ENCODE results near the gene FBXW7. TPM values are rescaled to one million over a fixed set of nuclear protein-coding genes. Genes with fewer than 3 reads are reported as not detected.

Gene FBXW7
- total RNA-seq, 2 donors from 2014 or later = 29.3 to 29.5 TPM

GRCh38 chr4:152369203-152369901 lies 166.5 kb downstream of the FBXW7 start:
- intact Hi-C loops (cut with DNase I) = no loop called here
- H3K4me3 ChIP-seq = no peak overlapping the region
- H3K9ac ChIP-seq (ENCODE audit: low read depth in 2 of 2, low read length in 2 of 2) = no peak overlapping the region
- no peaks in the 10 kb centered on the region for H3K36me3 ChIP-seq
- no peaks in the 10 kb centered on the region for H3K9me3 ChIP-seq
- TF ChIP-seq CTCF (IDR thresholded peaks at IDR 0.05) = no peak
- no peak overlapping the region for H3K27ac ChIP-seq
- no peaks in the 10 kb centered on the region for H3K27me3 ChIP-seq
- DNase-seq = no peak
- H3K4me1 ChIP-seq = no peaks in the 10 kb centered on the region

GRCh38 chr4:152368001-152368400 lies 167.9 kb downstream of the FBXW7 start:
- Histone ChIP-seq H3K4me1 (no peaks in the 10 kb centered on the region), H3K27ac (no peak overlapping the region), H3K4me3 (no peak overlapping the region), H3K27me3 (no peaks in the 10 kb centered on the region), H3K9ac (ENCODE audit: low read depth in 2 of 2, low read length in 2 of 2) (no peak overlapping the region), H3K9me3 (no peaks in the 10 kb centered on the region), H3K36me3 (no peaks in the 10 kb centered on the region)
- no peak for TF ChIP-seq CTCF (IDR thresholded peaks at IDR 0.05)
- DNase-seq = no peak
- intact Hi-C loops (cut with DNase I) = no loop called here

GRCh38 chr4:152364883-152365282 lies 171.0 kb downstream of the FBXW7 start:
- Histone ChIP-seq H3K36me3 (no peaks in the 10 kb centered on the region), H3K9ac (ENCODE audit: low read depth in 2 of 2, low read length in 2 of 2) (no peak overlapping the region), H3K27me3 (no peaks in the 10 kb centered on the region), H3K27ac (no peak overlapping the region), H3K4me3 (no peak overlapping the region), H3K9me3 (no peaks in the 10 kb centered on the region), H3K4me1 (no peaks in the 10 kb centered on the region)
- no peak for TF ChIP-seq CTCF (IDR thresholded peaks at IDR 0.05)
- DNase-seq = no peak
- intact Hi-C loops (cut with DNase I) = no loop called here

GRCh38 chr4:152364383-152364782 lies 171.5 kb downstream of the FBXW7 start:
- intact Hi-C loops (cut with DNase I) = no loop called here
- H3K27me3 ChIP-seq = no peaks in the 10 kb centered on the region
- DNase-seq = no peak
- no peaks in the 10 kb centered on the region for H3K36me3 ChIP-seq
- H3K4me1 ChIP-seq = no peaks in the 10 kb centered on the region
- H3K9me3 ChIP-seq = no peaks in the 10 kb centered on the region
- no peak overlapping the region for H3K9ac ChIP-seq (ENCODE audit: low read depth in 2 of 2, low read length in 2 of 2)
- TF ChIP-seq CTCF (IDR thresholded peaks at IDR 0.05) = no peak
- H3K4me3 ChIP-seq = no peak overlapping the region
- no peak overlapping the region for H3K27ac ChIP-seq

GRCh38 chr4:152363904-152364303 lies 172.0 kb downstream of the FBXW7 start:
- TF ChIP-seq CTCF (IDR thresholded peaks at IDR 0.05) = no peak
- Histone ChIP-seq H3K27ac (no peak overlapping the region), H3K27me3 (no peaks in the 10 kb centered on the region), H3K9me3 (no peaks in the 10 kb centered on the region), H3K36me3 (no peaks in the 10 kb centered on the region), H3K4me1 (no peaks in the 10 kb centered on the region), H3K9ac (ENCODE audit: low read depth in 2 of 2, low read length in 2 of 2) (no peak overlapping the region), H3K4me3 (no peak overlapping the region)
- DNase-seq = no peak
- intact Hi-C loops (cut with DNase I) = no loop called here

Data from colonic mucosa (tissue), 4 donors.